ENCODE results near the gene SLC13A2.

Gene SLC13A2

DNA sequence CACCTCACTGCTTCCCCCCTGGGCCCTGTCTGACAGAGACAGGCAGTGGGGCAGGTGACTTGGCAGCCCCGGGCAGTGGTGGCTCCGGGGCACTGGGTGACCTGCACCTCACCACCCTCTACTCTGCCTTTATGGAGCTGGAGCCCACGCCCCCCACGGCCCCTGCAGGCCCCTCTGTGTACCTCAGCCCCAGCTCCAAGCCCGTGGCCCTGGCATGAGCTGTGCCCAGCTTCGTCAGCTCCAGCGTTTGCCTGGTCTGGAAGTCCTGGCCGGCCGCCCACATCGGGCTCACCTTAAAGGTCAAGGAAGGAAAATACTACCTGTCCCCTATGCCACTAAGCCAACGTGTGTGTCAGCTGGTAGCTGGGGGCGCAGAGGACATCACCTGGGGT lies 63.8 kb downstream of the SLC13A2 start:
- Mint-ChIP-seq H3K27ac (no peak overlapping the region), H3K4me1 (no peaks in the 10 kb centered on the region), H3K4me3 (no peak overlapping the region), H3K27me3 (ENCODE audit: low read depth) (peaks cover 3% of the 10 kb centered on the region), H3K36me3 (ENCODE audit: low read depth) (no peaks in the 10 kb centered on the region), H3K9me3 (no peaks in the 10 kb centered on the region)
- TF ChIP-seq, protein P1, sequence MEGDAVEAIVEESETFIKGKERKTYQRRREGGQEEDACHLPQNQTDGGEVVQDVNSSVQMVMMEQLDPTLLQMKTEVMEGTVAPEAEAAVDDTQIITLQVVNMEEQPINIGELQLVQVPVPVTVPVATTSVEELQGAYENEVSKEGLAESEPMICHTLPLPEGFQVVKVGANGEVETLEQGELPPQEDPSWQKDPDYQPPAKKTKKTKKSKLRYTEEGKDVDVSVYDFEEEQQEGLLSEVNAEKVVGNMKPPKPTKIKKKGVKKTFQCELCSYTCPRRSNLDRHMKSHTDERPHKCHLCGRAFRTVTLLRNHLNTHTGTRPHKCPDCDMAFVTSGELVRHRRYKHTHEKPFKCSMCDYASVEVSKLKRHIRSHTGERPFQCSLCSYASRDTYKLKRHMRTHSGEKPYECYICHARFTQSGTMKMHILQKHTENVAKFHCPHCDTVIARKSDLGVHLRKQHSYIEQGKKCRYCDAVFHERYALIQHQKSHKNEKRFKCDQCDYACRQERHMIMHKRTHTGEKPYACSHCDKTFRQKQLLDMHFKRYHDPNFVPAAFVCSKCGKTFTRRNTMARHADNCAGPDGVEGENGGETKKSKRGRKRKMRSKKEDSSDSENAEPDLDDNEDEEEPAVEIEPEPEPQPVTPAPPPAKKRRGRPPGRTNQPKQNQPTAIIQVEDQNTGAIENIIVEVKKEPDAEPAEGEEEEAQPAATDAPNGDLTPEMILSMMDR (IDR thresholded peaks at IDR 0.05; ENCODE audit: unreplicated experiment in 3 of 3), result no peak

DNA sequence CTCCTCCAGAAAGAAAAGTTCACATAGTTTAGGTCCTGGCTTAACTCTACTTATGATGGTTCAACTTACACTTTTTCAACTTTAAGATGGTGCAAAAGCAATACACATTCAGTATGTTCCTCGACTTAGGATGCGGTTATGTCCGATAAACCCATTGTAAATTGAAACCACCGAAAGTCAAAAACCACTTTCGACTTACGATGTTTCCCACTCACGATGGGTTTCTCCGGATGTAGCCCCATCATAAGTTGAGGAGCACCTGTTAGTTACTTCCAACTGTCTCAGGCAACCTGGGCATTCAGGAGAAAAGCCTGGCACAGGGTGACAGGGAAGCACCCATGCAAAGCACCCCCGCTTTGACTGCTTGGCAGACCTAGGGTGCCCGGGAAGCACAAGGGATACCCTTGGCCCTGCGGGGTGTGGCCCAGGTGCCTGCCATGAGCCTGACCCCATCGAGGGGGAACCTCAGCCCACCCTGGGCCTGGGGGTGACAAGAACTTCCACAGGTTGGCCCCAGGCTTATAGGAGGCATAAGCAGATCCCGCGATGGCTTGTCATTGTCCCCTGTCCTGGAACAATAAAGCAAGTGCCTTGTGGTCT lies 65.0 kb downstream of the SLC13A2 start:
- TF ChIP-seq, protein P1 (IDR thresholded peaks at IDR 0.05; ENCODE audit: unreplicated experiment in 3 of 3), result no peak
- no peaks in the 10 kb centered on the region for H3K4me1 Mint-ChIP-seq

DNA sequence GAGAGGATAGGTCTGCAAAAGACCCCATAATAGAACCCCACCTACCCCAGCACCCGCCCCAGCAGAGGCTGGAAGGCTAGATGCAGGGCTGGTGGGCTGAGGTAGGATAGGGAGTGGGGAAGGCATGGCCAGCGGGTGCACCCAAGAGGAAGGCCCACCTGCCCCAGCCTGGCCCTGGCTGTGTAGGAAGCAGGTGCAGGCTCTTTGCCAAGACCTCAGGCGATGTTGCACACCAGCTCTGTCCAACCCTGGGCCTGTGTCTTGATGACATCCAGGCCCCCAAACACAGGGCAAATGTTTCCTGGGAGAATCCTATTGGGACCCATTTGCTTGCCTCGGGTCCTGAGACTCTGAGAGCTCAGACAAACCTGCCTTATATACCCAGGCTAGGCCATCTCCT lies 66.8 kb downstream of the SLC13A2 start:
- no peaks in the 10 kb centered on the region for H3K4me1 Mint-ChIP-seq
- H3K36me3 Mint-ChIP-seq (ENCODE audit: low read depth), result no peaks in the 10 kb centered on the region
- TF ChIP-seq, protein P1 (IDR thresholded peaks at IDR 0.05; ENCODE audit: unreplicated experiment in 3 of 3), result no peak
- H3K27me3 Mint-ChIP-seq (ENCODE audit: low read depth), result no peaks in the 10 kb centered on the region
- H3K4me3 Mint-ChIP-seq, result no peak overlapping the region
- no peaks in the 10 kb centered on the region for H3K9me3 Mint-ChIP-seq
- H3K27ac Mint-ChIP-seq, result no peak overlapping the region

More for the DNA sequence above, 65.0 kb downstream of the SLC13A2 start:
- Mint-ChIP-seq H3K27me3 (ENCODE audit: low read depth) (peaks cover 2% of the 10 kb centered on the region), H3K27ac (no peak overlapping the region), H3K36me3 (ENCODE audit: low read depth) (no peaks in the 10 kb centered on the region), H3K4me3 (no peak overlapping the region), H3K9me3 (no peaks in the 10 kb centered on the region)

DNA sequence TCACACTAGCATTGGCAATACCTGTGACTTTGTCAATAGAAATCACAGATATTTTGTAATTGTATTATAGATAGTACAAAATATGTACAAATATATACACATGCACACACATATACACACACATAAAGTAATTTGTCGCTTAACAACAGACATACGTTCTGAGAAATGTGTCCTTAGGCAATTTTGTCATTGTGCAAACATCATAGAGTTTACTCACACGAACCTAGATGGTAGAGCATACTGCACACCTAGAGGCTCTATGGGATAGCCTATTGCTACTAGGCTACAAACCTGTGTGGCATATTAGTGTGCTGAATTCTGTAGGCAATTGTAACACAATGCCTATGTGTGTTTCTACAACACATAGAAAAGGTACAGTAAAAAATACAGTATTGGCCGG lies 68.0 kb downstream of the SLC13A2 start:
- Mint-ChIP-seq H3K27ac (no peak overlapping the region), H3K4me1 (no peaks in the 10 kb centered on the region), H3K9me3 (no peaks in the 10 kb centered on the region), H3K4me3 (no peak overlapping the region), H3K27me3 (ENCODE audit: low read depth) (no peaks in the 10 kb centered on the region), H3K36me3 (ENCODE audit: low read depth) (no peaks in the 10 kb centered on the region)
- TF ChIP-seq, protein P1 (IDR thresholded peaks at IDR 0.05; ENCODE audit: unreplicated experiment in 3 of 3), result no peak

DNA sequence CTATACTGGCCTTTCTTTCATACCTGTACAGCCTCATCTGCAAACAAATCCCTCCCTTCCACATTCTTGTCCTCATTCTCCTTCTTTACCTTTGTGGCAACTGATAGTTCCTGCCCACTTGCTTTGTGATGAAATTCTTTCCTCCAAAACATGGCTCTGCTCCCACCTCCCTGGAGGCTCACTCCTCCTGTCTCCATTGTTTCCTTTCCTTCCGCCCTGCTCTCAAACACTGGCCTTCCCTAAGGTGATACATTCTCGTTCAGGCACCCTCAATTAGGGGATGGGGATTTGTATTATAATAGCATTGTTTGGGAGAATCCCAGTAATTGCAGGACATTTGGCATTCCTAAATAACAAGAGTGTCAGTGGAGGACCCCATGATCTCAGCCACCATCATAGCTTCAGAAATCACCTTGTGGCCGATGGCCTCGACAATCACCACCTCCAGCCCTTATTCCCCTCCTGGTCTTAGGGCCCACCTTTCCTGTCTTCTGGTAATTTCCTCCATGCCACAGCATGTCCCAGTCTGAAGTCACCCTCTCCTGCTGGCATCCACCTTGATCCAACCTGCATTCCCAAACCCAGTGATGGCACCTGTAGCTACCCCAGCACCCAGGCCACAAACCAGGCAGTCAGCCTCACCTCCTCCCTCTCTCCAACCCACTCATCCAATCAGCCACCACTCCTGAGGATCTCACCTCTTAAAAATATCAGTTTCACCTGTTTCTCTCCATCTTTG lies 71.1 kb downstream of the SLC13A2 start:
- Mint-ChIP-seq H3K27me3 (ENCODE audit: low read depth) (no peaks in the 10 kb centered on the region), H3K4me3 (no peak overlapping the region), H3K9me3 (no peaks in the 10 kb centered on the region), H3K27ac (no peak overlapping the region), H3K36me3 (ENCODE audit: low read depth) (no peaks in the 10 kb centered on the region), H3K4me1 (peaks cover 6% of the 10 kb centered on the region)
- TF ChIP-seq, protein P1 (IDR thresholded peaks at IDR 0.05; ENCODE audit: unreplicated experiment in 3 of 3), result no peak

DNA sequence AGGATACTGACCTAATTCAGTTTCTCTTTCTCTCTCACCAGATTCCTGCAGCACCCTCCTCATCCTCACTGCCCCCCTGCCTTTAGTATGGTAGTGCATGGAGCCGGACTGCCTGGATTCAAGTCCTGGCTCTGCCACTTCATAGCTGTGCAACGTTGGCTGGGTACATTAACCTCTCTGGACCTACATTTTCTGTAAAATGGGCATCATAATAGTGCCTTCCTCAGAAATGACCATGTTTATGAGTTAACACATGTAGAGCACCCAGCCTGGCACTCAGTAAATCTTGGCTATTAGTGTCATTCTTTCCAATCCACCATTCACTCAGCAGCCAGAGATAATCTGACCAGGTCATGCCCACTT lies 71.7 kb downstream of the SLC13A2 start:
- H3K4me3 Mint-ChIP-seq, result no peak overlapping the region
- peaks cover 9% of the 10 kb centered on the region for H3K4me1 Mint-ChIP-seq
- H3K36me3 Mint-ChIP-seq (ENCODE audit: low read depth), result no peaks in the 10 kb centered on the region
- TF ChIP-seq, protein P1 (IDR thresholded peaks at IDR 0.05; ENCODE audit: unreplicated experiment in 3 of 3), result no peak
- H3K27ac Mint-ChIP-seq, result no peak overlapping the region
- no peaks in the 10 kb centered on the region for H3K9me3 Mint-ChIP-seq
- H3K27me3 Mint-ChIP-seq (ENCODE audit: low read depth), result no peaks in the 10 kb centered on the region
